GM18867 (cell line): ENCODE data around the gene U2AF1L4.

ENCODE experiments used
- ATAC-seq: cut with Tn5 transposase; IDR thresholded peaks from one replicate; pipeline ENCODE4 v1.9.1; 2021; ENCODE audit warnings: mild to moderate bottlenecking, moderate library complexity; ENCODE audit not compliant: unreplicated experiment

The U2AF1L4 gene

GRCh38 chr19:35742121-35742724, 3.0 kb downstream of the U2AF1L4 start, which contains the start of gene IGFLR1:
Gene IGFLR1, minus strand, starts transcription at chr19:35742452. Its CDS starts 1,272 bp downstream, at chr19:35741180.
- no peak for ATAC-seq

DNA sequence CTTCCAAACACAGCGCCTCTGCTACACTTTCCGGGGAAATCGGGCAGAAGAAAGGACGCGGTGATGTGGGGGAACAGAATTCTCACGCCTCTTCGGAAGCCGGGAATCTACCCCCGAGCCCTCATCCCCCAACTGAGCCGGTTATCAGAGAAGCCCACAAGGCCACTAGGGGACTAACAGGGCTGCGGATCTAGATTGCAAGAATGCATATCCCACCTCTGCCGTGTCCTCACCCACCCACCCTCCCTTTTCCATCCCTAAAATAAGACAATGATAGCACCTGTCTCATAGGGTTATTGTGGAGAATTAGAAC, 4.1 kb downstream of the U2AF1L4 start:
- ATAC-seq: no peak

GRCh38 chr19:35740423-35741202, 4.6 kb downstream of the U2AF1L4 start:
- ATAC-seq: peak; percentile 50

GRCh38 chr19:35740108-35740422, 5.2 kb downstream of the U2AF1L4 start:
- no peak for ATAC-seq

DNA sequence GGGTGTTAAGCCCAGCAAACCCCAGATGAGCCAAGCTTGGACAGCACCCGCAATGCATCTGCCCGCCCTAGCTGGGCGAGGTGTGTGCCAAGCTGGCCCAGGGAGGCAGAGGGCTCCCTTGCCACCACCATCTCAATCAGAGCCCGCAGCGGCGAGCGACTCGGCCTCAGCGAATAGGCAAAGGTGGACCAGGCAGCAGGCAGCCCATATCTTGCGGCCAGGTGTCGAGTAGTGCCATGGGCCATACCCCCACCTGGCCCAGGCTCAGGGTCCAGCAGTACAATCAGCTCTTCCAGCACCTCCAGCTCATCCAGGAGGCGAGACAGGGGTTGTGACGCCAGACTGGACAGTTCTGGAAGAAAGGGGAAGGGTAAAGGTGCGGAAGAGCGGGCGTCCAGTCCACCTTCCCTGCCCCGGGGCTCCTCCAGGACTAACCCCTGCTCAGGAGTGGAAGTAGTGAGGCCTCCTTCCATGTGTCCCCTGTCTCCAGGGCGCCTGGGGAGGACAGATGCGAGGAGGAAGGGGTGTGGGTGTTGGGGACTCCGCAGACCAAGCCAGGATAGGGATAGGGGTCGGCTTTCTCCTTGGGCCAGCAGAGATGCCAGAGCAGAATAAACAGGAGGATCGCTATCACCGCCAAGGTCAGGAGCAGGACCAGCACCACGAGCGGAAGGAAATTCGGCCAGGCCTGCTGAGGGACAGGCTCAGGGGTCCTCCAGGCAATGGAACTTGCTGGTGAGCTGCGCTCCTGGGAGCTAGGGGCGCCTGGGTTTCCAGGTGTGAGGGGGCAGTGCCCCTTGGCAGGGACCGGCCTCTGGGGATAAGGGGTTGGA, 5.7 kb downstream of the U2AF1L4 start:
- no peak for ATAC-seq

GRCh38 chr19:35738887-35739229, 6.4 kb downstream of the U2AF1L4 start:
- no peak for ATAC-seq

GRCh38 chr19:35738021-35738886, 7.0 kb downstream of the U2AF1L4 start:
- no peak for ATAC-seq

DNA sequence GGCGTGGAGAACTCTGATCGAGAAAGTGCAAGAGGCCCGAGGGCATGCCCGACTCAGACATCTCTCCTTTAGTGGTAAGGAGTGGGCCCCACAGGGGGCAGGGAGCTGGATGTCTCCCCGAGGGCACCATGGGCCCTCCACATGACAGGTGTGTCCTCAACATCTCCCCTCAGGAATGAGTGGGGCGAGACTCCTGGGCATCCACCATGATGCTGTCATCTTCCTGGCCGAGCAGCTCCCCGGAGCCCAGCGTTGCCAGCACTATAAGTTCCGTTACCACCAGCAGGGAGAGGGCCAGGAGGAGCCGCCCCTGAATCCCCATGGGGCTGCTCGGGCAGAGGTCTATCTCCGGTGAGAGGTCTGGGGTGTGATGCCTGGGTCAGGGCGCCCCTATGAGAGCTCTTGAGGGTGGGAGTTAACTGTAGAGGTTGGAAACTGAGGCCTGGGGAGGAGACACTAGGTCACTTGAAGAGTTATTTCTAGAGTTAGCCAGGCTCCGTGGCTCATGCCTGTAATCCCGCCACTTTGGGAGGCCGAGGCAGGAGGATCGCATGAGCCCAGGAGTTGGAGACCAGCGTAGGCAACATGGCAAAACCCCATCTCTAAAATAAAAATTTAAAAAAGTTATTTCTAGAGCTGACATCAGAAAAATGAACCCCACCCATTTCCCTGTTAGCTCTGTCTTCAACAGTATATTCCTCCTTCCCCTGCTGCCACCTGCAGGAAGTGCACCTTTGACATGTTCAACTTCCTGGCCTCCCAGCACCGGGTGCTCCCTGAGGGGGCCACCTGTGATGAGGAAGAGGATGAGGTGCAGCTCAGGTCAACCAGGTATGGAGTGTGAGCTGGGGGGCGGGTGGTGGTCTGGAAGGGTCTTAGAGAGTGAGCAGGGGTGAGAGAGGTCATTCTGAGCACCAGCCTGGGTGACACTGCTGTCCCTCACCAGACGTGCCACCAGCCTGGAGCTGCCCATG, 8.0 kb downstream of the U2AF1L4 start:
- no peak for ATAC-seq

DNA sequence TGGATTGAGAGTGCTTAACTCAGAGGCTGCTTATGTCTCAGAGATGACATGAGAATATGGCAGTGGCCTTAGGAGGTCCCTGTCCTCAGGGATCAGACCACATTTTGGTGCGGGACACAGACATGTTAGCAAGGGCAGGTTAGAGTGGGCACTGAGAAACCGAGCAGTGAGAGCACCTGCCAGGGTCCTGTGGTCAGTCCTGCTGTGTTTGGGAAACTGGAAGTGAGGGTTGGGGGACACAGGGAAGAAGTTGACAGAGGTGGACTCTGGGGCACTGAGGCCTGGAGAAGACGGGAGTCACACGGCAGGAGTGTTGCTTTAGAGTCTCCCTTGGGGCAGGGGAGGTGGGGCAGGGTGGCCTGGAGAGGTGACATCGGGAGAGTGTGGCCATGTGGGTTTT, 10.3 kb downstream of the U2AF1L4 start:
- no peak for ATAC-seq

GRCh38 chr19:35734273-35734672, 10.9 kb downstream of the U2AF1L4 start:
- ATAC-seq: no peak

DNA sequence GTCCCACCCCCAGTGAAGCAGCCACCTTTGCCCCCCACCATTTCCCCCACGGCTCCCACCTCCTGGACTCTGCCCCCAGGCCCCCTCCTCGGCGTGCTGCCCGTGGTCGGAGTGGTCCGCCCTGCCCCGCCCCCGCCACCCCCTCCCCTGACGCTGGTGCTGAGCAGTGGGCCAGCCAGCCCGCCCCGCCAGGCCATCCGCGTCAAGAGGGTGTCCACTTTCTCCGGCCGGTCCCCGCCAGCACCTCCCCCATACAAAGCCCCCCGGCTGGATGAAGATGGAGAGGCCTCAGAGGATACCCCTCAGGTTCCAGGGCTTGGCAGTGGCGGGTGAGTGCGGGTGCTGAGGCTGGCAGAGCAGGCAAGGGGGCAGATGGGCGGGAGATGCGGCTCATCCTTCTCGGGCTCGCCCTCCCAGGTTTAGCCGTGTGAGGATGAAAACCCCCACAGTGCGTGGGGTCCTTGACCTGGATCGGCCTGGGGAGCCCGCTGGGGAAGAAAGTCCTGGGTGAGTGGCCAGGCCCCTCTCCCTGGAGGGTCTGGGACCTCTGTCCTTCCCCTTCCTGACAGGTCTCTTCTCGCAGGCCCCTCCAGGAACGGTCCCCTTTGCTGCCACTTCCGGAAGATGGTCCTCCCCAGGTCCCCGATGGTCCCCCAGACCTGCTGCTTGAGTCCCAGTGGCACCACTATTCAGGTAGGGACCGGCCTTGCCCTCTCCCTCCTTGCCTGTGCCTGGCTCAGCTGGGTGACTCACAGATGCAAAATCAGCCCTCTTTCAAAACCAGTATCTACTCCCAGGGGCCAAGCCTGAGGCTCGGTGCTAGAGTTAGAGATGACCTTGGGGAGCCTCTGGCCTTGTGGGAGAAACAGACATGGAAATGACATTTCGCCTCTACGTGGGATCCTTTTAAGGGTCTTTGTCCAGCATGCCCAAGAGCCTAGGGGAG, 11.8 kb downstream of the U2AF1L4 start:
- ATAC-seq: no peak

GRCh38 chr19:35732540-35733179, 12.6 kb downstream of the U2AF1L4 start:
- no peak for ATAC-seq

DNA sequence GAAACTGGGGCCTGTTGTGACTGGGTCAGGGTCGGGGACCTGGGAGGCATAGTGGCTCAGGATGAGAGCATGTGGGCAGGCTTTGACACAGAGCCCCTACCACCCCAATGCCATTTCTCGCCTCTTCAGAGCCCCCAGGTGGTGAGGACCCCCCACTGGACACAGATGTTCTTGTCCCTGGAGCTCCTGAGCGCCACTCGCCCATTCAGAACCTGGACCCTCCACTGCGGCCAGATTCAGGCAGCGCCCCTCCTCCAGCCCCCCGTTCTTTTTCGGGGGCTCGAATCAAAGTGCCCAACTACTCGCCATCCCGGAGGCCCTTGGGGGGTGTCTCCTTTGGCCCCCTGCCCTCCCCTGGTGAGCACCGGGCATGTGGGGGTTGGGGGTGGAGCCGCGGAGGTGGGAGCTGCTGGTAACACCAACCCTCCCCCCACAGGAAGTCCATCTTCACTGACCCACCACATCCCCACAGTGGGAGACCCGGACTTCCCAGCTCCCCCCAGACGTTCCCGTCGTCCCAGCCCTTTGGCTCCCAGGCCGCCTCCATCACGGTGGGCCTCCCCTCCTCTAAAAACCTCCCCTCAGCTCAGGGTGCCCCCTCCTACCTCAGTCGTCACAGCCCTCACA, 13.3 kb downstream of the U2AF1L4 start:
- no peak for ATAC-seq

GRCh38 chr19:35731353-35731752, 13.9 kb downstream of the U2AF1L4 start:
- no peak for ATAC-seq

DNA sequence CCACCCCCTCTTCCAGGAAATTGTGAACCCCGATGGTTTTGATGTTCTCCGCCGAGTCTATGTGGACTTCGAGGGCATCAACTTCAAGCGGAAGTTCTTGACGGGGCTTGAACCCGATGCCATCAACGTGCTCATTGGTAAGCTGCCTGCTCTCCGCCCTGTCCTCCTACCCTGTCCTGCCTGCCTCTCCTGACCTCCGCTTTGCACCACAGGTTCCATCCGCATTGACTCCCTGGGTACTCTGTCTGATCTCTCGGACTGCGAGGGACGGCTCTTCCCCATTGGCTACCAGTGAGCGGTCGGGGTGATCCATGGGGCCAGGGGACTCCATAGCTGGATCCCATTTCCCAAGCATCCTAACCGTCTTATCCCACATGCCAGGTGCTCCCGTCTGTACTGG, 14.9 kb downstream of the U2AF1L4 start:
- no peak for ATAC-seq

- ATAC-seq: no peak
Measured at GRCh38 chr19:35729763-35730162, 15.5 kb downstream of the U2AF1L4 start.

- no peak for ATAC-seq
Measured at GRCh38 chr19:35729021-35729420, 16.2 kb downstream of the U2AF1L4 start.
